DMS53 (cell line): ENCODE data around the gene TSPAN9.
A peak's percentile ranks its signal among the peaks of the same experiment; 100 is the strongest.

Experiments used
- DNase-seq: peaks from one replicate; lab custom pipeline; 2025; lab: John Stamatoyannopoulos, UW

Gene TSPAN9

DNA sequence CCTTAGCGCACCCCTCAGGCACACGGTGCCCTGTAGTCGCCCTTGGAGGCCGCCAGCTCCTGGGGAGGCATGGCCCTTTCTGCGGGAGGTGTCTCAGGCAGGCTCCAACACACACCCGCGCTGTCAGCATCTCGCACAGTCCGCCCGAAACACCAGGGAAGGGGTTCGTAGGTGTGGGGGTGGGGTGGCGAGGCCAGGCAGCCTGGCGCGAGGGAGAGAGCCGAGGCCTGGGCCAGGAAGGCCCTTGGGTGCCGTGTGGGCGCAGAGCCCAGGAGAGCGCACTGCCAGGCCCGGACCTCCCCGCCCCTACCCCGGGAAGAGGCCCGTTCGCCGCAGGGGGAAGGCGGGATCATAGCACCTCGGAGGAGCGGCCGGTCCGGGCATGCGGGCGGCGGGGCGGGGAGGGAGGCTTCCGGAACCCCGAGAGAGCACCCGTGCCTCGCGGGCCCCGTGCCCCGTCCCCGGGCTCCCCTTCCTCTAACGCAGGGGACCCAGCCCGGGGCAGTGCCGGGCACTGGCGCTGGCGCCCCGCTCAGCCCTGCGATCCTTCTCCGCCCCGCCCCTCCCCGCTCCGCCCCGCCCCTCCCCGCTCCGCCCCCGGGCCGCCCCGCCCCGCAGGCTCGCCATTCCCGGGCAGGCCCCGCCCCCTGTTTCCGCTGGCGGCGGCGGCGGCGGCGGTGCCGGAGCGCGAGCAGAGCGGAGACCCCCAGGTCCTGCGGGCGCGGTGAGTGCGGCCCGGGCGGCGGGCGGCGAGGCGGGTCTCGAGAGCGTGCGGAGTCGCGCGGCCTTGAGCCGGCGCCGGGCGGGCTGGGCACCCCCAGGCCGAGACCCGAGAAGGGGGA lies at the start of gene TSPAN9:
TSS of gene TSPAN9 (plus strand) at position 650 of the 842 bp plus-strand sequence. CDS start 123,815 bp downstream, outside the sequence.
- peak; percentile 95 for DNase-seq

DNA sequence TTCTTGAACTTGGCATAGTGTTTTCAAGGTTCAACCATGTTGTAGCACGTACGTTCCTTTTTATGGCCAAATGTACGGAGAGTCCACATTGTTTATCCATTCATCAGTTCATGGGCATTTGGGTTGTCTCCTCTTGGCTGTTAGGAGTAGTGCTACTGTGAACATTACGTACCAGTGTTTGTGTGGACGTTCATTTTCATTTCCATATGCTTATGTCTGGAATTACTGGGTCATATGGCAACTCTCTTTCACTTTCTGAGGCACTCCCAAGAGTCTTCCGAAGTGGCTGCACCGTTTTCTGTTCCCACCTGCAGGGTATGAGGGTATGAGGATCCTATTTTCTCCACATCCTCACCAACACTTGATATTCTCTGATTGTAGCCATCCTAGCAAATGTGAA lies 49.1 kb upstream of the TSPAN9 start:
- no peak for DNase-seq

DNA sequence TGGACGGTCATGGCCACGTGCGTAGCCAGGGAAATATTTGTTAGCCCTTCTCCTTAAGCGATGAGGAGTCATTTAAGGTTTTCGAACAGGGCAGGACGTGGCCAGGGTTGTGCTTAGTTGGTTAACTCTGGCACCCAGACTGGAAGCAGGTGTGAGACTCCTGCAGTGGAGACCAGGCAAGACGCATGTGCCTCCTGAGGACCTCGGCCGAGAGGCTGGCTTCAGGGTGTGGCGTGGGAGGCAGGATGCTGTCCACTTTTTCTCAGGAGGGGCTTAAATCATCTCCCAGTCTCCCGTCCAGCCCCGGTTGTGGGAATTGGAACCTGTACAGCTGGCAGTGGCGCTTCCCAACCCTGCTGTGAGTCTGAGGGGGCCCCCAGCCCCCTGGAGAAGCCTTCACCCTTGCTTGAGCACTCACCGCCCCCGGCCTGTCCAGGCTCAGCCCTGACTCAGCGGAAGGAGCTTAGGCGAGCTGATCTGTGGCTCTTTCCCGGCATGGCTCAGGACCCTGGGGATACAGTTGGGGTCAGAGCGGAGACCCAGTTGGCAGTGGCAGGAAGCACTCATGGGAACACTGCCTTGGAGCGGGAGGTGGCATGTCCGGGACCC lies 46.3 kb upstream of the TSPAN9 start:
- DNase-seq, result no peak

- DNase-seq, result no peak
Observed at GRCh38 chr12:3032161-3032560, 45.0 kb upstream of the TSPAN9 start.

- DNase-seq, result no peak
Observed at GRCh38 chr12:3032770-3033538, 44.2 kb upstream of the TSPAN9 start.

- DNase-seq, result no peak
Observed at GRCh38 chr12:3033539-3033867, 43.7 kb upstream of the TSPAN9 start.

DNA sequence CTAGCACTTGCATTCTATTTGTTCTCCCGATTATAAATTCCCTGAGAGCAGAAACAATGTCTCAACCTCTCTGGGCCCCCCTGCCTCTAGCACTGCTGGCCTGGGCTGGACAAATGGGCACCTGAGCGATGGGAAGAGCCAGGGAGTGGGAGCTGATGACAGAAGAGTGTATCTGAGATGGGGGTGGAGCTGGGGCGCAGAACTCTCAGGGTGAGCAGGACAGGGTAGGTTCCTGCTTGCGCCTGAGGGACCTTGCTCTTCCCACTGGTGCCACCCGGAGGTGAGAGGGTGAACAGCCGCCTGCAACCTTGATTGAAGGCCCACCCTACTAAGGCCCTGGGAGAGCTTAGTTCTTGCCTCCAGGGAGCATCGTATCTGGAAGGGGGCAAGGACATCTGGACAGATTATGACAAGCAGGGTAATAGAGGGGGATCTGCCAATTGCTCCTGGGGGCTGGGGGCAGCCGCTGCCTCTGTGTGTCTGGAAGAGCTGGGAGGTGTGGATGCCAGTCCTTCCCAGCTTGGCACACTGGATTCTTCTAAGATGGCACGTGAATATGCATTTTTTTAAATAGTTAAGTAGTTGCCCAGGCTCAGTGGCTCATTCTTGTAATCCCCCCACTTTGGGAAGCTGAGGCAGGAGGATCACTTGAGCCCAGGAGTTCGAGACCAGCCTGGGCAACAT lies 43.0 kb upstream of the TSPAN9 start:
- DNase-seq, result peak; percentile 90

DNA sequence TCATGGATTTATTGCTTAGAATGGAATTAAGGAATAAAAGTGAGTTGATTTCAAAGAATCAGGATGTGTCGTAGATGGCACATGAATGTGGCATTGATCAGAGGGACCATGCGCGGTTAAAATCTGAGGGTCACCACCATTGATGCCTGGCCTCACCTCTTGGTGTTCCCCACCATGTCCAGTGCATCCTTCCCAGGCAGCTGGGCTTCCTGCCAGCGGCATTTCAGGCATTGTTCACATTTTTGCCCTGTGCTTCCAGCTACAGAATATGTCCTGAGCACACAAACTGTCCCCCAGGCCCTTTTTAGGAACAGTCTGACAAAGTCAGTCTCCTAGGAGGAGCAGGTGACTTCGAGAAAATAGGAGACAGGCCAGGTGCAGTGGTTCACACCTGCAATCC lies 42.0 kb upstream of the TSPAN9 start:
- DNase-seq, result no peak

DNA sequence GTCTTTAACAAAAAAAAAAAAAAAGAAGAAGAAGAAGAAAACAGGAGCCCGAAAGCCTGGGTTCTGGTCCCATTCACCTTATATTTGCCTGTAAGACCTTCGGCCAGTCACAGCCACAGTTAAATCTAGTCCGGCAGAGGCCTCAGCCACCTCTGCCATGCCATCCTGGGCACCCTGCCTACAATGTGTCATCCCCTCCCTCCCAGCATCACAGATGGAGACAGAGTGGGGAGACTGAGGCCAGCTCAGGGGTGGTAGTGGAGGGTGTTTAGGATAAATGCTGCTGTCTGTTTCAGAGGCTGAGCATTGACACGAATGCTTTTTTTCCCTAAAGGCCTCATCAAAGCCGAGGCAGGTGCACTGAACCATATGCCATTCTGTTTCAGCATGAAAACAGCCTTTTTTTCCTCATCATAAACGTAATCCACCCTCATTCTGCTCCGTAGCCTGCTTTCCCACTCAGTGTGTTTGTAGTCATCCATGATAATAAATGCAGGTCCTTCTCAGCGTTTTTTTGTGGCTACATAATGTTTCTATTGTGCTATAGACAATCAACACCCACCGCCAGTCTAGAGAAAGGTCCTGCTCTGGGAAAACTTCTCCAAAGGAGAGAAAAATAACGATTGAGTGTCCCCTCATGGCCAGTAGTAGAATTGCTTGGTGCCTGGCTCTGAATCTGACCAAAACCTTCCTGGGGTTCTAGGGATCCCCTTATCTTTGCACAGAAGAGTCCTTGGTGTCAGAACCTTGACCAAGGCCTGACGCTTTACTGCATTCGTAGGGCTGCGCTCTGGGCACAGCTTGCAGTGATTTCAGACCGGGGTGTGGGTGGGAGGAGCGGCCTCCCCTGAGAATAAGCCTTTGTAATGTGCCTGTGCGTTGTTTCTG lies 41.1 kb upstream of the TSPAN9 start:
- DNase-seq, result peak; percentile 41

DNA sequence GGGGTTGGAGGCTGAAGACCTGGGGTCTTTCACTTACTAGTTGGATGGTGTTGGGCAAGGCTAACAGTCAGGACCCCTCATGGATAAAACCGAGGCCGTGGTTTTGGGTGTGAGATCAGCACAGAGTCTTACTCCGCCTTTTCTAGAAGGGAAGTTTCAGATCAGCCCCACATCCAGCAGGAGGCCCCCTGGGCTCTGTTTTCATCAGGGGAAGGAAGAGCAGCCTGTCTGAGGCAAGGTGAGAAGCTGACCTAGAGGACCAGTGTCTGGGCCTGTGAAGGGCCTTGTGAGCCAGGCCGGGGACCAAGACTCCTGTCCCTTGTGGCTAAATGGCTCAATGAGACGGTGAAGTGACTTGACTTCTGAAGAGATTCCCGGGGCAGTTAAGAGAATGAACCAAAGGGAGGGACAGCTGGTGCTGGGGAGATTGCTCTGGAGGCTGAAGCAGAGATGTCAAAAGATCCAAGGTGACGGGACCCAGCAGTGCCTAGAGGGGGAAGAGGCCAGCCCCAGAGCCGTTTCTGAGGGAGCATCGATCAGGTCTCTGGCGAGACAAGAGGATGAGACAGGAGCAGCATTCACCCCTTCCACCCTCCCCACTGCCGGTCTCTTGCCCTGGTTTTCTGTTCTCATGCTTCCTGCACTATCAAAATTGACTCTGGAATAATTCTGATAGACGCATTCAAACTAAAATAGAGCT lies 40.1 kb upstream of the TSPAN9 start:
- no peak for DNase-seq

GRCh38 chr12:3038166-3038565 lies 39.0 kb upstream of the TSPAN9 start:
- no peak for DNase-seq

DNA sequence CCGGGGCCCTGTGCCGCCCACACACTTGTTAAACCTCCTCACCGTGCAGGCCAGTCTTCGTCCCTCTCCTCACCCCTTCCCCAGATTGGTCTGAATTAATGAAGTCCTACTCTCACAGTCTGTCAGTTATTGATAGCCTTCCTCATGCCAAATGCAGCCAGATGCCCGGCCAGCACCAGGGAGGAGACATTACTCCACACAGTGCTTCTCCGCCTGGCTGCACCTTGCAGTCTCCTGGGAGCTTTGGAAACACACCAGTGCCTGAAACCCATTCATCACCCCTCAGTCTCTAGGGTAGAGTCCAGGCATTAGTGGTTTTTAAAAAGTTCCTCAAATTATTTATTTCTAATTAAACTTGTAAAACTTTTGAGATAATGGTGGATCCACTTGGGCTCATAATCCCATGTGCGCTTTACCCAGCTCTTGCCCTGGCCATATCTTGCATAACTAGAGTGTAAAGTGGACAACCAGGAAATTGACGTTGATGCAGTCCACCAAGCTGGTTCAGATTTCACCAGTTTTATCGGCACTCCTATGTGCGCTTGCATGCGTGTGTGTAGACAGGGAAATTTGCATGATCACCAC lies 38.2 kb upstream of the TSPAN9 start:
- no peak for DNase-seq

- DNase-seq, result no peak
Observed at GRCh38 chr12:3040026-3040656, 37.0 kb upstream of the TSPAN9 start.

DNA sequence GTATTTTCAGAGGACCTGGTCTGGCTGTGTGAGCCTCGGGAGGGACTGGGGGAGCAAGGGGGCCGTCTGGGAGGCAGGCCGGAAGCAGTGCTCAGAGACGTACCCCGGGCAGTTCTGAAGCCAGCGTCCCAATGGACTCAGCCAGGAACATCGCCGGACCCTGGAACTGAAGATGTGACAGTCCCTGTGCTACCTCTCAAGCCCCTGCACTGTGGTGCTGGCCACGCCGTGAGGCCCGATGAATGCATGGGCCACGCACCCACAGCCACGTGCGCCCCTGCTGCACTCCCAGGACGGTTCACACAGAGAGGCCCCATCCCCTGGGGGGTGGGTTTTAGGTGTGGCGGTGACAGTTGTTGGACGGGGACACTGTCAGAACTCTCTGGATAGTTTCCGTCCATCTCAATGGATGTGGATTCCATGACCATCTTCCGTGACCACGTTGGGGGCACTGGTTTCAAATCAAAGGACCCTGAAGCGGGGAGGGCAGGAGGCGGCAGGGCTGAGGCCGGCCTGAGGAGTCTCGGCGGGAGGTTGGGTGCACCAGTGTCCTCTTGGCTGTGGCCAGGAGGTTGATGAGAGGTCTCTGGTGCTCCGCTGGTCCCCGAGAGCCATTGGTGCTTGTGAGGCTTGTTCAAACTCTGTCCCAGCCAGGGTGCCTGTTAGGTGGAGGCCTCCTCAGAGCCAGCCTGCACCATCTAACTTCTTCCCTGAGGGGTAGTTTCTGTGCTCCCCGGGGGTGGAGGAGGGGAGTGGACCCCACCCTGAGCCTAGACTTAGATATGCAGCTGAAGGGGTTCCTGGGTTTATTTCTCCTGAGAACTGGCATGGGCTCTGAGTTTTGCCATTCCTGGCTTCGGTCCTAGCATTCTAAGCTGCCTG lies 36.3 kb upstream of the TSPAN9 start:
- no peak for DNase-seq

GRCh38 chr12:3041558-3042164 lies 35.5 kb upstream of the TSPAN9 start:
- DNase-seq, result peak; percentile 97

DNA sequence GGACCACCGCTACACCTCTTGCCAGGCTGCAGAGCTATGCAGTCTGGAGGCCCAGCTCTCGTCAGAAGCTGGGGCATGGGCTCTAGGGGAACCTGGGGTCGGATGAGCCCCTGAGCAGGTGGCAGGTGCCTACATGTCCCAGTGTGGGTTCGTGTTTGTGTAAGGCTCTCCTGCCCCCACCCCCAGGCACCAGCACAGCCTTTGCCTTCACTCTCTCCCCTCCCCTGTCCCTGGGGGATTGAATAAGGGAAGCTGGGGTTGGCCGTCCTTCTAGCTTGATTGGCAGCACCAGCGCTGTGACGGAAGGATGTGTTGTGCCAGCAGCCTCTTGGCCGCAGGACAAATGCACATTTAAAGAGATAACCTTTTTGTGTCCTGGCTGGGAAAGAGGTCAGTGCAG lies 34.8 kb upstream of the TSPAN9 start:
- DNase-seq, result no peak

- no peak for DNase-seq
Observed at GRCh38 chr12:3042826-3043225, 34.4 kb upstream of the TSPAN9 start.

- no peak for DNase-seq
Observed at GRCh38 chr12:3043406-3043805, 33.8 kb upstream of the TSPAN9 start.
